ENCODE data around the gene FUT3. TPM values are rescaled to one million over a fixed set of nuclear protein-coding genes. Genes with fewer than 3 reads are reported as not detected.
A peak's percentile ranks its signal among the peaks of the same experiment; 100 is the strongest.
"Not testable (repeated sequence)": the region's sequence is repeated elsewhere in the genome, so short reads cannot be mapped to it uniquely, and the experiment has no call there.

The FUT3 gene
- total and polyA plus RNA-seq, 4 donors, result 1.5 to 31.4 (median 18.2) TPM

GRCh38 chr19:5850743-5851293 lies 431 bp downstream of the FUT3 start:
- Histone ChIP-seq H3K4me1 (ENCODE audit: control insufficient read depth in 5 of 5, insufficient read depth in 5 of 5, low read length in 5 of 5) (peaks cover 0 to 13% (median 5%) of the 10 kb centered on the region in 5 donors), H3K27me3 (ENCODE audit: control insufficient read depth in 3 of 3, insufficient read depth in 3 of 3, low read length in 2 of 3) (no peaks in the 10 kb centered on the region), H3K36me3 (ENCODE audit: control insufficient read depth in 4 of 4, insufficient read depth in 4 of 4, low read length in 4 of 4) (no peaks in the 10 kb centered on the region), H3K9ac (ENCODE audit: insufficient read depth in 1 of 2, low read length in 2 of 2) (no peak overlapping the region), H3K27ac (ENCODE audit: low read depth in 1 of 2, low read length in 1 of 2) (peak overlapping the region in 1 of 2 donors; percentile 87), H3K9me3 (ENCODE audit: control insufficient read depth in 4 of 4, insufficient read depth in 3 of 4, low read length in 3 of 4) (no peaks in the 10 kb centered on the region), H3K4me3 (no peak overlapping the region)
- ATAC-seq (ENCODE audit: insufficient read depth, low FRiP score) (no peak), DNase-seq (peak; percentile 77 to 87 (median 86))
- TF ChIP-seq CTCF (IDR thresholded peaks at IDR 0.05; ENCODE audit: control extremely low read depth, extremely low read depth), result no peak
- 15 to 28% methylated on average over 5 of the region's 5 CpGs for WGBS, 2 donors

GRCh38 chr19:5850189-5850588 lies 1.1 kb downstream of the FUT3 start:
- H3K36me3 ChIP-seq (ENCODE audit: control insufficient read depth in 4 of 4, insufficient read depth in 4 of 4, low read length in 4 of 4), result no peaks in the 10 kb centered on the region
- no peak overlapping the region for H3K4me3 ChIP-seq
- no peak overlapping the region for H3K9ac ChIP-seq (ENCODE audit: insufficient read depth in 1 of 2, low read length in 2 of 2)
- DNase-seq (no peak), ATAC-seq (ENCODE audit: insufficient read depth, low FRiP score) (no peak)
- peaks cover 0 to 13% (median 5%) of the 10 kb centered on the region in 5 donors for H3K4me1 ChIP-seq (ENCODE audit: control insufficient read depth in 5 of 5, insufficient read depth in 5 of 5, low read length in 5 of 5)
- 82 to 88% methylated on average over 6 of the region's 6 CpGs for WGBS, 2 donors
- TF ChIP-seq CTCF (IDR thresholded peaks at IDR 0.05; ENCODE audit: control extremely low read depth, extremely low read depth), result no peak
- H3K9me3 ChIP-seq (ENCODE audit: control insufficient read depth in 4 of 4, insufficient read depth in 3 of 4, low read length in 3 of 4), result no peaks in the 10 kb centered on the region
- no peaks in the 10 kb centered on the region for H3K27me3 ChIP-seq (ENCODE audit: control insufficient read depth in 3 of 3, insufficient read depth in 3 of 3, low read length in 2 of 3)
- H3K27ac ChIP-seq (ENCODE audit: low read depth in 1 of 2, low read length in 1 of 2), result peak overlapping the region in 1 of 2 donors; percentile 14

GRCh38 chr19:5848621-5849020 lies 2.6 kb downstream of the FUT3 start:
- H3K36me3 ChIP-seq (ENCODE audit: control insufficient read depth in 4 of 4, insufficient read depth in 4 of 4, low read length in 4 of 4); H3K27me3 ChIP-seq (ENCODE audit: control insufficient read depth in 3 of 3, insufficient read depth in 3 of 3, low read length in 2 of 3); H3K27ac ChIP-seq (ENCODE audit: low read depth in 1 of 2, low read length in 1 of 2); H3K9me3 ChIP-seq (ENCODE audit: control insufficient read depth in 4 of 4, insufficient read depth in 3 of 4, low read length in 3 of 4); ATAC-seq (ENCODE audit: insufficient read depth, low FRiP score); DNase-seq; H3K4me3 ChIP-seq; H3K9ac ChIP-seq (ENCODE audit: insufficient read depth in 1 of 2, low read length in 2 of 2): not testable (repeated sequence)
- peaks cover 0 to 13% (median 5%) of the 10 kb centered on the region in 5 donors for H3K4me1 ChIP-seq (ENCODE audit: control insufficient read depth in 5 of 5, insufficient read depth in 5 of 5, low read length in 5 of 5)
- WGBS, 2 donors, result 85 to 86% methylated on average over 5 of the region's 5 CpGs

GRCh38 chr19:5847846-5848245 lies 3.4 kb downstream of the FUT3 start:
- H3K4me3 ChIP-seq; ATAC-seq (ENCODE audit: insufficient read depth, low FRiP score); H3K36me3 ChIP-seq (ENCODE audit: control insufficient read depth in 4 of 4, insufficient read depth in 4 of 4, low read length in 4 of 4); H3K27ac ChIP-seq (ENCODE audit: low read depth in 1 of 2, low read length in 1 of 2); H3K9me3 ChIP-seq (ENCODE audit: control insufficient read depth in 4 of 4, insufficient read depth in 3 of 4, low read length in 3 of 4); DNase-seq; H3K27me3 ChIP-seq (ENCODE audit: control insufficient read depth in 3 of 3, insufficient read depth in 3 of 3, low read length in 2 of 3); H3K9ac ChIP-seq (ENCODE audit: insufficient read depth in 1 of 2, low read length in 2 of 2): not testable (repeated sequence)
- peaks cover 0 to 13% (median 5%) of the 10 kb centered on the region in 5 donors for H3K4me1 ChIP-seq (ENCODE audit: control insufficient read depth in 5 of 5, insufficient read depth in 5 of 5, low read length in 5 of 5)
- 87 to 88% methylated on average over 10 of the region's 10 CpGs for WGBS, 2 donors
